Measurements from ENCODE around the gene GARRE1. TPM values are rescaled to one million over a fixed set of nuclear protein-coding genes. Genes with fewer than 3 reads are reported as not detected.
A peak's percentile ranks its signal among the peaks of the same experiment; 100 is the strongest.

The GARRE1 gene
- total RNA-seq, 2 experiments from 2014 or later, result 7.2 to 8.1 TPM

DNA sequence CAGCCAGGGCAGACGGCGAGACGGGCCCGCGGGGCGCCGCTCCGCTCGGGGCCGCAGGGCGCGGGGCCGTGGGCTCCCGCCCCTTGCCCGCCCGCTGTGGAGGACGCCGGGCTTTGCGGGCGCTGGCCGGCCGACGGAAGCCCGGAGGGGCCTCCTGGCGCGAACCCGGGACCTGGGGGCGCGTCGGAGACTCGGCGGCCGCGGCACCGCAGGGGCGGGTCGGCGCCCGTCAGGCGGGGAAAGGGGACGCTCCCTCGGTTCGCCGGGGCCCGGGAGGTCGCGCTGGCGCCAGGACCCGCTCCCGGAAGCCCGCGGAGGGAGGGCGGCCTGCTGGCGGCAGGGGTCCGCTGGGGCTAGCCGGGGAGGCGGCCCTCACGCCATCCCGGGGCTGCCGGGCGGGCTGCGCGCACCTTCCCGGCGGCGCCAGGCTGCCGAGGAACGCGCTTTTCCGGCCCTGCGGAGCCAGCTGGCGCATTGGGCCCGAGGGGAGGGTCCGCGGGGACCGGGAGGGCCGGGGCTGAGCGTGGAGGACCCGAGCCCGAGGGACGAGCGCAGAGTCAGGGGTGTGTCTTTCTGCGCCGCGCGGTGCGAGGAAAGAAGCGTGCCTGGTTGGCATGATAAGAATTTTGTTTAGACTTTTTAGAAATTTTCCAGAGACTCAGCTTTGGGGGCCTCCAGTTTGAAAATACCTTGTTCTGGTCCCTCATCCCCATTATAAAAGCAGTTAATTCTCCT is 511 bp downstream of the GARRE1 start:
- Mint-ChIP-seq H3K4me3 (peak overlapping the region; percentile 80), H3K27ac (peak overlapping the region; percentile 76), H3K4me1 (ENCODE audit: low read depth) (peaks cover 34% of the 10 kb centered on the region), H3K27me3 (no peaks in the 10 kb centered on the region), H3K36me3 (ENCODE audit: low read depth) (peaks cover 7% of the 10 kb centered on the region), H3K9me3 (no peaks in the 10 kb centered on the region)
- TF ChIP-seq, protein P1, sequence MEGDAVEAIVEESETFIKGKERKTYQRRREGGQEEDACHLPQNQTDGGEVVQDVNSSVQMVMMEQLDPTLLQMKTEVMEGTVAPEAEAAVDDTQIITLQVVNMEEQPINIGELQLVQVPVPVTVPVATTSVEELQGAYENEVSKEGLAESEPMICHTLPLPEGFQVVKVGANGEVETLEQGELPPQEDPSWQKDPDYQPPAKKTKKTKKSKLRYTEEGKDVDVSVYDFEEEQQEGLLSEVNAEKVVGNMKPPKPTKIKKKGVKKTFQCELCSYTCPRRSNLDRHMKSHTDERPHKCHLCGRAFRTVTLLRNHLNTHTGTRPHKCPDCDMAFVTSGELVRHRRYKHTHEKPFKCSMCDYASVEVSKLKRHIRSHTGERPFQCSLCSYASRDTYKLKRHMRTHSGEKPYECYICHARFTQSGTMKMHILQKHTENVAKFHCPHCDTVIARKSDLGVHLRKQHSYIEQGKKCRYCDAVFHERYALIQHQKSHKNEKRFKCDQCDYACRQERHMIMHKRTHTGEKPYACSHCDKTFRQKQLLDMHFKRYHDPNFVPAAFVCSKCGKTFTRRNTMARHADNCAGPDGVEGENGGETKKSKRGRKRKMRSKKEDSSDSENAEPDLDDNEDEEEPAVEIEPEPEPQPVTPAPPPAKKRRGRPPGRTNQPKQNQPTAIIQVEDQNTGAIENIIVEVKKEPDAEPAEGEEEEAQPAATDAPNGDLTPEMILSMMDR (IDR thresholded peaks at IDR 0.05), result no peak
- intact Hi-C loops (cut with micrococcal nuclease), result no loop called here
- CTCF ChIA-PET, result no interaction called here
- peak; percentile 32 for DNase-seq
- POLR2A ChIA-PET, result interaction anchor here (0.9 kb wide), 1 partner anchor 15 kb away, joined by 4 read pairs; no protein-coding TSS in a partner anchor
- peak; percentile 57 for ATAC-seq

DNA sequence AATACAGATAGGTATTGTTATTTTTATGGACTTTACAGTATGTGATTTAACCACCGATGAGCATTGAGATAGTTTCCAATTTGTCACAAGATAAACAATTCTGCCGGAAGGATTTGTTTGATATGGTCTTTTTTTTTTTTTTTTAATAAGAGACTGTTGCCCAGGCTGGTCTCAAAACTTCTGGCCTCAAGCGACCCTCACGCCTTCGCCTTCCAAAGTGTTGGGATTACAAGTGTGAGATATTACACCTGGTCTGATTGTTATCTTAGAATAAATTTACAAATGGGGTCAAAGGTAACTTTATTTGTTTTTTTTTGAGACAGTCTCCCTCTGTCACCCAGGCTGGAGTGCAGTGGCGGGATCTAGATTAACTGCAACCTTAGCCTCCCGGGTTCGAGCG is 1.2 kb downstream of the GARRE1 start:
- peaks cover 35% of the 10 kb centered on the region for H3K4me1 Mint-ChIP-seq (ENCODE audit: low read depth)
- no peaks in the 10 kb centered on the region for H3K27me3 Mint-ChIP-seq
- H3K27ac Mint-ChIP-seq, result peak overlapping the region; percentile 66
- H3K4me3 Mint-ChIP-seq, result peak overlapping the region; percentile 80
- no peak for ATAC-seq
- no peak for DNase-seq
- ChIA-PET CTCF (no interaction called here), POLR2A (interaction anchor here (0.9 kb wide), 1 partner anchor 15 kb away, joined by 4 read pairs; no protein-coding TSS in a partner anchor)
- intact Hi-C loops (cut with micrococcal nuclease), result no loop called here
- TF ChIP-seq, protein P1 (IDR thresholded peaks at IDR 0.05), result no peak
- no peaks in the 10 kb centered on the region for H3K9me3 Mint-ChIP-seq
- H3K36me3 Mint-ChIP-seq (ENCODE audit: low read depth), result peaks cover 7% of the 10 kb centered on the region

DNA sequence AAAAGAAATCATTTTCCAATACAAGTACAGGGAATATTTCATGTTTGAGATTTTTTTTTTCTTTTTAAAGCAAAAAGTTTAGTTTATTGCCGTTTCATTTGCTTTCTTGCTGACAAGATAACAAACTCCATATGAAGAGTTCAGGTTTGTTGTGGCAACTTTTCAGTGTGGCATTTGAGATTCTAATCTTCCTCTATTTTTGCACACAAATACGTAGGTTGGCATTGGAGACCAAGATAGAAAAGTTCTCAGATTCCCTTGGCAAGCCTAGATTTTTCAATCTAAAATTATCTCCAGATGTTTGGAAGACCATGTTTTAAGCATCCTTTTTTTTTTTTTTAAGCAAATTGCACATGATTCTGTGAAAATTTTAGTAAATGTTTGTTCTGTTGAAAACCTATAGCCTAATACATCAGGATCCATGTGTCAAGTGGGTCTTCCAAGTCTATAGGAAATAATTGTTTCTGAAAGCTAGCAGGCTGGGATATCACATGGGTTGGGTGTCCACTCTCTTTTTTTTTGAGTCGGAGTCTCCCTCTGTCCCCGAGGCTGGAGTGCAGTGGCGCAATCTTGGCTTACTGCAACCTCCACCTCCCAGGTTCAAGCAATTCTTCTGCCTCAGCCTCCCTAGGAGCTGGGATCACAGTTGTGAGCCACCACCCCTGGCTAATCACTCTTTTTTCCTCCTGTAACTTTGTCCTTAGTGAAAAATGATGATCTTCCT is 2.6 kb downstream of the GARRE1 start:
- H3K4me1 Mint-ChIP-seq (ENCODE audit: low read depth), result peaks cover 40% of the 10 kb centered on the region

DNA sequence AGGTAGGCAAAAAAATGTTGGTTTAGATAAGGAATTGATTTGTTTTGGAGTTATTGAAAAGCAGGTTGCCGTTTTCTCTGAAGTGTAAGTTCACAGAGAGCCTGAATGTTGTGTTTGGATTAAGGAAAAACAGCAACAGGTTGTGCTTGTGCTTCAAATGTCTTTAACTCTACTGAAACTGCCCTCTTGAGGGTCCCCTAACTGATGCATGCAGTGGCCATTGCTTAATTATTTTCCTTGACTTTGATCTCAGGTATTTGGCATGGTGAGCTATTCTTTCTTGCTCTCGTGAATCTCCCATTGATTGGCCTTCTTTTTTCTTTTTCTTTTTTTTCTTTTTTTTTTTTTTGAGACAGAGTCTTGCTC is 3.2 kb downstream of the GARRE1 start:
- DNase-seq (no peak), ATAC-seq (no peak)
- CTCF ChIA-PET, result interaction anchor here (0.6 to 1.2 kb wide), 2 partner anchors 44 to 89 kb away, joined by 3 read pairs; no protein-coding TSS in a partner anchor
- POLR2A ChIA-PET, result no interaction called here
- TF ChIP-seq, protein P1 (IDR thresholded peaks at IDR 0.05), result no peak
- H3K36me3 Mint-ChIP-seq (ENCODE audit: low read depth), result peaks cover 7% of the 10 kb centered on the region
- H3K27ac Mint-ChIP-seq, result no peak overlapping the region
- intact Hi-C loops (cut with micrococcal nuclease), result no loop called here
- H3K27me3 Mint-ChIP-seq, result no peaks in the 10 kb centered on the region
- no peaks in the 10 kb centered on the region for H3K9me3 Mint-ChIP-seq
- H3K4me3 Mint-ChIP-seq, result no peak overlapping the region
- peaks cover 40% of the 10 kb centered on the region for H3K4me1 Mint-ChIP-seq (ENCODE audit: low read depth)

More for the DNA sequence above, 2.6 kb downstream of the GARRE1 start:
- POLR2A ChIA-PET, result no interaction called here
- Mint-ChIP-seq H3K4me3 (no peak overlapping the region), H3K9me3 (no peaks in the 10 kb centered on the region), H3K27ac (no peak overlapping the region), H3K27me3 (no peaks in the 10 kb centered on the region), H3K36me3 (ENCODE audit: low read depth) (peaks cover 7% of the 10 kb centered on the region)
- no peak for DNase-seq
- TF ChIP-seq, protein P1 (IDR thresholded peaks at IDR 0.05), result no peak
- intact Hi-C loops (cut with micrococcal nuclease), result no loop called here
- no peak for ATAC-seq
- CTCF ChIA-PET, result interaction anchor here (0.6 to 1.2 kb wide), 2 partner anchors 44 to 90 kb away, joined by 3 read pairs; no protein-coding TSS in a partner anchor
